Measurements from ENCODE around the gene SMIM29. TPM values are rescaled to one million over a fixed set of nuclear protein-coding genes. Genes with fewer than 3 reads are reported as not detected.
"Not testable (repeated sequence)": the region's sequence is repeated elsewhere in the genome, so short reads cannot be mapped to it uniquely, and the experiment has no call there.

SMIM29 gene
- polyA plus RNA-seq (2013, experiment 1 of 2; ENCODE audit: insufficient read length) = 22.8 TPM
- polyA plus RNA-seq (2013, experiment 2 of 2; ENCODE audit: insufficient read length) = 21.4 TPM

- DNase-seq = peak; percentile 94
Measured at GRCh38 chr6:34248727-34249468, at the start of gene SMIM29. Gene SMIM29 (minus strand): TSS chr6:34249006. CDS start chr6:34247791, 1,215 bp downstream.

DNA sequence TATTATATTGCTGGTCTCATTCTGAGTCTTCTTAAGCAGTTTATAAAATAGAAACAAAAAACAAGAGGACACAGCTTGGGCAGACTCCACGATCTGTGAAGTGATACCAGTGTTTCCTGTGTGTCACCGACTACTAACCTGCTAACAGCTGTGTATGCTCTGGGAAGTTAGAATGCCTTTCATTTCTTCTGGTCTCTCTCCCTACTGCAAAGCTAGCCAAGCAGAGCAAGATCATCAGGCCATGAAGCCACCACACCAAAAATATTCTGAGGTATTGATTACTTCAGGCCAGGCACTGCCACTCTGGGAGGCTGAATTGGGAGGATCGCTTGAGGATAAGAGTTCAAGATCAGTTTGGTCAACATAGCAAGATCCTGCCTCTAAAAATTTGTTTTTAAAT, 46.9 kb upstream of the SMIM29 start:
- DNase-seq = no peak

DNA sequence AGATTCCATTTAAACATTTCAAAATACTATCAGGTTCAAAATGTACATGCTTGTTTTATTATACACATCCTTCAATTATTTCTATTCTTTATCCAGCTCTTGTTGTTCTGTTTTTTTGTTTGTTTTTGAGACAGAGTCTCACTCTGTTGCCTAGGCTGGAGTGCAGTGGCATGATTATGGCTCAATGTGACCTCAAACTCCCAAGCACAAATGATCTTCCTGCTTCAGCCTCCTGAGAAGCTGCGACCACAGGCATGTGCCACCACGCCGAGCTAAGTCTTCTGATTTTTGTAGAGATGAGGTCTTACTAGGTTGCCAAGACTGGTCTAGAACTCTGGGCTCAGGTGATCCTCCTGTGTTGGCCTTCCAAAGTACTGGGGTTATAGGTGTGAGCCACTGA, 44.1 kb upstream of the SMIM29 start:
- DNase-seq = no peak

- no peak for DNase-seq
Measured at GRCh38 chr6:34289137-34289536, 40.3 kb upstream of the SMIM29 start.

GRCh38 chr6:34288581-34288980, 39.8 kb upstream of the SMIM29 start:
- DNase-seq = no peak

DNA sequence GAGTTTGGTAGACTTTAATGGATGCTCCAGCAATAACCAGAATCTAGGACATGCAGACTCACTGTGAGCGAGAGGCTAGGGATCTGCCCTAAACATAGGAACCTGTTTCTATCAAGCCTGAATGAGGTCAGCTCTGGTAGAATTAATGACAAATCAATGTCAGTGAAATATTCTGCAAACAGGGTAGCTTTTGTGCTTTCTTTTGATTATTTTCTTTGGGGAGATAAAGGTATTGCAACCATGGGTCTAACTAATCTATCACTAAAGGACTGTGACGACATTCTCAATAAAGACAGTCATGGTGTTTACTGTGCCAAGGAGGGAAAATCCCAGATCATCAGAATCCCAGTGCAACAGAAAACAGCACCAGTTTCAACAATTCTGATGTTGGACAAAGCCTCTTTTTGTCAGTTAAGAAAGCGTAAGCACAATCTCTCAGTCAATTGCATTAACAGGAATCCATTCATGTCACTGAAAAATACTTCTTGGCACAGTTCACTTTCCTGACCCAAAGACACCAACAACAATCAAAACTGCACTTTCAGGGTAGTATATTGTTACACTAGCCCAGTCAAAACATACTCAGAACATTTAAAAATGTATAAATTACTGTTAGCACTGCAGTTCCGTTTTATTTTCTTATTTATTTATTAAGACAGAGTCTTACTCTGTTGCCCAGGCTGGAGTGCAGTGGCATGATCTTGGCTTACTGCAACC, 36.8 kb upstream of the SMIM29 start:
- no peak for DNase-seq

DNA sequence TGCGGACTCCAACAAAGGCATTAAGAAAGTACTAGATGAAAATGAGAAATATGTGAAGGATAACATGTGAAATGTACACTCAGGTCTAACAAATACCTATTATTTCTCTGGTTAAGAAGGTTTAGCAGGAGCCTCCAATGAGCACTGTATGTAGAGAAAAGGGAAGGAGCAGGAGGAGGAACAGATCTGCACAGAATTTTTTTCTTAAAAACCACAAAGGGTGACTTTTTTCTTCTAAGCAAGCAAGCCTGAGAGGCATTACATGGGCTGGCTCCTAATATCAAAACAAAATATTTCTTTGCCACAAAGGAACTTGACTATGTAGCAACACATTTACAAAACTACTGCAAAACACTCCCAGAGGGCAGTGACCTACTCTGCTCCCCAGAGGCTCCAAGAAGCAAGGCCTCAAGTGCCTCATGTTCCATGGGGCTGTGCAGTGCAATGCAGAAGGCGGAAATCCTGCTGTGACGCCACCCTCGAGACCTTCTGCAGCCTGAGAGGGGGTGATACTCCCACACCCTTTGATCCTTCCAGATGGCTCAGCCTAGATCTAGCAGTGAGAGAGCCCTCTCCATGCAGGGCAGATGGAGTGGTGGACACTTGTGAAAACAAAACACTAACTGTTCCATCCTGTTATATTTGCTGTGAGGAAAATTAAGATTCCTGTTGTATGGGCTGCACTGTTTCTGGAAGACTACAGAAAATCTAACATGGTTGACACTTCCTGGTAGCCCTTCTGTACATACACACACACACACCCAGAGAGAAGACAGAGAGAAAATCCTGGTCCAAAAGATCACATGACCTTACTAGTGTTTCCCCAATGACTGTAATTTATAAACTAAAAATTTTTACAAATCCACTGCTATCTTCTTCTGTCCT, 36.0 kb upstream of the SMIM29 start:
- DNase-seq = peak; percentile 34

DNA sequence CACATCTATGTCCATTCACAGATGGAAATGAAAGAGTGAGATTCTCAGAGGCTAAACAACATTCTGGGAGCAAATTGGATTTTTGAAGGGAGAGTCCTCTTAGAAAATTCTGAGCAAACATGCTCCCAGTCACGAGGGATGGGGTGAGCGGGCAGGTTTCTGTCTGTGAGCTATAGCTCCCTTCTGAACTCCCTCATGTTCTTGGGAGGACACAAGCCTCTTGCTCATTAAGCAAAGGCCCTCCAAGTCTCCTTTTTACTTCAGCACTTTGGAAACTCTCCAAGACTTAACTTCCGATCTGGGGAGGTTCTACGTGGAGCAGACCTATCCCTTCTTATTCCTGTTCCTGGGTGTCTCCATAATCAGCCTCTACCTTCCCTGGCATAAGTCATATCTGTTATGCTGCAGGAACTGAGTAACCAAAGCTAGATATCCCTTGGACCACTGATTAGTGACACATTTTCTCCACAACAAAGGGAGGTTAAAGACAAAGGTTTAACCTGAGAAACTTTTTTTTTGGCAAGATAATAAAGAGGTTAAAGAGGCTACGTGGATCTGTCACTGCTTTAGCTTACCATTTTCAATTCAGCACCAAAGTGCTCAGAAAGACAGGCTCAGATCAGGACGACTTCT, 33.0 kb upstream of the SMIM29 start:
- DNase-seq = no peak

GRCh38 chr6:34280216-34280615, 31.4 kb upstream of the SMIM29 start:
- DNase-seq = no peak

GRCh38 chr6:34278833-34279232, 30.0 kb upstream of the SMIM29 start:
- DNase-seq = no peak

DNA sequence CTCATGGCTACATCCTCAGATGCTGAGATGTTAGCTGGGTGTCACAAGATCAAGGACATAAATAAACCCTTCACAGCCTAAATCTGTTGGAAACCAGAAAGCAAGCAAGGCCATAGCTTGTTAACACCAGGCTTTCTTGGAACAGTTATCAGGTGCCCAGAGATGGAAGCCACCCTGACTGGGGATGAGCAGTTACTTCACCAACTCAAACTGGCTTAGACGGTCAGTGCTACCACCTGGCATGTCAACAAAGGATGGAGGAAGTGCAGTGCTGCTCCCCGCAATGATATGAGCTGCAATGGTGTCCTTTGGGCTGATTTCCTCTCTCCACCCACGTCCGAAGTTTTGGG, 28.9 kb upstream of the SMIM29 start:
- DNase-seq = no peak

GRCh38 chr6:34276881-34277762, 28.3 kb upstream of the SMIM29 start:
- no peak for DNase-seq

GRCh38 chr6:34276191-34276590, 27.4 kb upstream of the SMIM29 start:
- no peak for DNase-seq

- no peak for DNase-seq
Measured at GRCh38 chr6:34275128-34275804, 26.5 kb upstream of the SMIM29 start.

- DNase-seq = no peak
Measured at GRCh38 chr6:34274129-34274528, 25.3 kb upstream of the SMIM29 start.

DNA sequence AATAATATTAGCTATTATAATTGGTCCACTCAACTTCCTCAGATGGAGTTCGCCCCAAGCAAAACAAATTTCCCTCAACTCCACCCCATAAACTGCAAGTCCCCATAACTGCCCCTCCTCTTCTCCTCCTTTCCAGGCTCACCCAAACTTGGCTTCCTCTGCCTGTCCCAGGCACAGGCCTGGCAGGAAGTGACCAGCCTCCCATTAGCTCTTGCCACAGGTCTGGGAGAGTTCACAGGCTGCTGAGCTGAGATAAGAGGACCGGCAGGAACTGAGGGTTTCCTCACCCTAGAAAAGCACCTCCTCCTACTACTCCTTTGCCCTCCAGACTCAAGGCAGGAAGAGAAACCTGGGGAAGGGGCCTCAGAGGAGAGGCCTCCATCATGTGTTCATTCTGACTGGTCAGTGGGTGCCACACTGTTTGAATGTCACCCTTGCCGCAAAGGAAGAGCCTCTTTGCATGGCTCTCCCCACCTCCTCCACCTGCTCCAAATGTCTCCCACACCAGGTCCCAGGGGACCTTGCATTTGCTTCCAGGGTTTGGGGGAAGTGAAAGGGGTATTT, 24.5 kb upstream of the SMIM29 start:
- no peak for DNase-seq

DNA sequence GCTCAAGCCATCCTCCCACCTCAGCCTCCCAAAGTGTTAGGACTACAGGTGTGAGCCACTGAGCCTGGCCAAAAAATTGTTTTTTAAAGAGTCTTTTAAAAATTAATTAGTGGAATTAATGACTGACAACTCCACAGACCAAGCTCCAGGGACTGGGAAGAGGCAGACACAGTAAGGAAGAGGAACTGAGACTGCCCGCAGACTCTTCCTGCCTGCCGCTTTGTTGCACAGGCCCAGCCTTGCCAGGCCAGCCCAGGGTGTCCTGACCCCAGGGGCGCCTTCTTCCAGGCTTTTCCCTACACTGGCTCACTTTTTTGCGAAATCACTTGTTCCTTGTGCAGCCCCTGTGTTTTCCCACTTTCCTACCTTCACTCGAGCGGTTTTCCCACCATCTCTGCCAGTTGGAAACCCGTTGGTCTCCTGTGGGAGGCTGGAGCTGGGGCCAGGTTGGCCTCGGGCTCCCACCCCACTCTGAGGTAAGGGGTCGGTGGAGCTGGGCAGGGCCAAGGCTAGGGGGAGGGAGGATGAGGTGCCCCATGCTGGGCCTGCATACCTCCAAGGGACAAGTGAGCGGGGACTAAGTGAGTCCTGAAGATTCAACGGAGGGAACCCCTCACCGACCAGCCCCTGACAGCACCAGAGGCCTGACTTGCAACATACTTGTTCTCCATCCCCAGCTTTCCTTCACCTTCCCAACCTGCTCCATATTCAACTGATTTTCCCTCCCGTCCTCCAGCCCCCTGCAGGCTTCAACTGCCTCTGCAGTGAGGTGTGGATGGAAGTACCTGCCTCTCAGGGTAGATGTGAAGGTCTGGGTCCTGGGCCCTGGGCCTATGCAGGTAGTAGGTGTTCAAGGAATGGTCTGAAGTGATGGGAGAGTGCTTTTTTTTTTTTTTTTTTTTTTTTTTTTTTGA, 23.5 kb upstream of the SMIM29 start:
- no peak for DNase-seq

GRCh38 chr6:34269658-34270341, 21.0 kb upstream of the SMIM29 start:
- not testable (repeated sequence) for DNase-seq

DNA sequence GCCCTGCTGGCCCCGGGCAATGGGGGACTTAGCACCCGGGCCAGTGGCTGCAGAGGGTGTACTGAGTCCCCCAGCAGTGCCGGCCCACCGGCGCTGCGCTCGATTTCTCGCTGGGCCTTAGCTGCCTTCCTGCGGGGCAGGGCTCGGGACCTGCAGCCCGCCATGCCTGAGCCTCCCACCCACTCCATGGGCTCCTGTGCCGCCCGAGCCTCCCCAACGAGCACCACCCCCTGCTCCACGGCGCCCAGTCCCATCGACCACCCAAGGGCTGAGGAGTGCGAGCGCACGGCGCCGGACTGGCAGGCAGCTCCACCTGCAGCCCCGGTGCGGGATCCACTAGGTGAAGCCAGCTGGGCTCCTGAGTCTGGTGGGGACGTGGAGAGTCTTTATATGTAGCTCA, 20.3 kb upstream of the SMIM29 start:
- DNase-seq = not testable (repeated sequence)

Data from fibroblast of skin of abdomen (primary cell).